HG03442 (cell line): ENCODE data around the gene CTXND2.

Experiments
- ATAC-seq: cut with Tn5 transposase; IDR thresholded peaks from one replicate; pipeline ENCODE4 v1.9.1; 2021; ENCODE audit warnings: mild to moderate bottlenecking, moderate library complexity; ENCODE audit not compliant: unreplicated experiment

CTXND2 gene

DNA sequence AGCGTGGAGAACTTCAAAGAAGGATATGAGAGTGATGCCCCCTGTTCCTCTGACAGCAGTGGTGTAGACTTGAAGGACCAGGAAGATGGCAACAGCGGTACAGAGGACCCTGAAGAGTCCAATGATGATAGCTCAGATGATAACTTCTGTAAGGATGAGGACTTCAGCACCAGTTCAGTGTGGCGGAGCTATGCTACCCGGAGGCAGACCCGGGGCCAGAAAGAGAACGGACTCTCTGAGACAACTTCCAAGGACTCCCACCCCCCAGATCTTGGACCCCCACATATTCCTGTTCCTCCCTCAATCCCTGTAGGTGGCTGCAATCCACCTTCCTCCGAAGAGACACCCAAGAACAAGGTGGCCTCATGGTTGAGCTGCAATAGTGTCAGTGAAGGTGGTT lies 73.7 kb downstream of the CTXND2 start:
- no peak for ATAC-seq

DNA sequence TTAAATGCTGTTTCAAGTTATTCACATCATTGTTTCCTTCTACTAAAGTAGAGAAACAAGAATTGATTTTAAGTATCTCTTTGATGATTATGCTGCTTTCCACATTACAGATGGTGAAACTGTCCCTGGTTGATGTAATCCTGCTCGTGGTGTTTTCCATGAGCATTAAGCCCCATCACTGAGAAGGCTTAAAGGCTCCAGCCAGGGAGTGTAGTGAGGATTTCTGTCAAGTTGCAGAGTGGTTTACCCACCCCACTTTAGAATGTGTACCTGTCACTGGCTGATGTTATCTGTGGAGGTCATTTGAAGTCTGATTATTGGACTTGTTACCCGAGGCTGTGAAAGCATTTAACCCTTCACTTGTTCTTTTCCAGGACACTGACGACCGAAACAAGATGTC lies 74.8 kb downstream of the CTXND2 start:
- no peak for ATAC-seq
